Stomach (tissue), 4 donors: ENCODE results near the gene ST13.

Experiments used
- EP300 ChIP-seq: sonication (generic); formaldehyde crosslinking; IDR thresholded peaks from one replicate; pipeline ENCODE4 v1.6.1; 2017; ENCODE audit warnings: antibody characterized with exemption
- POLR2A ChIP-seq, 4 donors: fragments of 450-650 bp; IDR thresholded peaks; one replicate each; pipeline ENCODE4 v1.6.1; 2016; ENCODE audit warnings: antibody characterized with exemption in 4 of 4, control low read depth in 2 of 4, mild to moderate bottlenecking in 1 of 4, moderate library complexity in 1 of 4
- POLR2AphosphoS5 ChIP-seq, 3 donors: sonication (generic); formaldehyde crosslinking; IDR thresholded peaks; one replicate each; pipeline ENCODE4 v1.6.1; 2016; ENCODE audit warnings: antibody characterized with exemption in 3 of 3
- TF ChIP-seq, protein P1 (sequence below), 7 experiments: fragments of 450-650 bp in 4 of 7; fragments of 200-600 bp in 3 of 7; sonication (generic) in 3 of 7; IDR thresholded peaks; one replicate each; pipeline ENCODE4 v1.5.1; 2016 to 2019; ENCODE audit warnings: antibody characterized with exemption in 7 of 7, control low read depth in 2 of 7, mild to moderate bottlenecking in 1 of 7

- TF ChIP-seq EP300 (no peak), POLR2AphosphoS5 (IDR thresholded peaks at IDR 0.05) (no peak), POLR2A (IDR thresholded peaks at IDR 0.05) (no peak)
- TF ChIP-seq, protein P1, sequence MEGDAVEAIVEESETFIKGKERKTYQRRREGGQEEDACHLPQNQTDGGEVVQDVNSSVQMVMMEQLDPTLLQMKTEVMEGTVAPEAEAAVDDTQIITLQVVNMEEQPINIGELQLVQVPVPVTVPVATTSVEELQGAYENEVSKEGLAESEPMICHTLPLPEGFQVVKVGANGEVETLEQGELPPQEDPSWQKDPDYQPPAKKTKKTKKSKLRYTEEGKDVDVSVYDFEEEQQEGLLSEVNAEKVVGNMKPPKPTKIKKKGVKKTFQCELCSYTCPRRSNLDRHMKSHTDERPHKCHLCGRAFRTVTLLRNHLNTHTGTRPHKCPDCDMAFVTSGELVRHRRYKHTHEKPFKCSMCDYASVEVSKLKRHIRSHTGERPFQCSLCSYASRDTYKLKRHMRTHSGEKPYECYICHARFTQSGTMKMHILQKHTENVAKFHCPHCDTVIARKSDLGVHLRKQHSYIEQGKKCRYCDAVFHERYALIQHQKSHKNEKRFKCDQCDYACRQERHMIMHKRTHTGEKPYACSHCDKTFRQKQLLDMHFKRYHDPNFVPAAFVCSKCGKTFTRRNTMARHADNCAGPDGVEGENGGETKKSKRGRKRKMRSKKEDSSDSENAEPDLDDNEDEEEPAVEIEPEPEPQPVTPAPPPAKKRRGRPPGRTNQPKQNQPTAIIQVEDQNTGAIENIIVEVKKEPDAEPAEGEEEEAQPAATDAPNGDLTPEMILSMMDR (IDR thresholded peaks at IDR 0.05): no peak
Observed at GRCh38 chr22:40862013-40862412, 5.6 kb upstream of the ST13 start, which contains the start of gene DNAJB7.
